Nasal cavity respiratory epithelium epithelial cell of viscerocranial mucosa (primary cell): ENCODE measurements around the gene CCDC117. TPM values are rescaled to one million over a fixed set of nuclear protein-coding genes. Genes with fewer than 3 reads are reported as not detected.

Experiments
- total RNA-seq: library from RNA; depleted of rRNA; stranded (reverse); fragments of >200 nt; gene quantifications from 2 replicates; pipeline ENCODE4 v1.2.3, GENCODE V29; 2014

CCDC117 gene, protein sequence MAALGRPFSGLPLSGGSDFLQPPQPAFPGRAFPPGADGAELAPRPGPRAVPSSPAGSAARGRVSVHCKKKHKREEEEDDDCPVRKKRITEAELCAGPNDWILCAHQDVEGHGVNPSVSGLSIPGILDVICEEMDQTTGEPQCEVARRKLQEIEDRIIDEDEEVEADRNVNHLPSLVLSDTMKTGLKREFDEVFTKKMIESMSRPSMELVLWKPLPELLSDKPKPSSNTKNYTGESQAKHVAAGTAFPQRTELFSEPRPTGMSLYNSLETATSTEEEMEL
- total RNA-seq = 11.6 and 14.5 TPM in 2 replicates

DNA sequence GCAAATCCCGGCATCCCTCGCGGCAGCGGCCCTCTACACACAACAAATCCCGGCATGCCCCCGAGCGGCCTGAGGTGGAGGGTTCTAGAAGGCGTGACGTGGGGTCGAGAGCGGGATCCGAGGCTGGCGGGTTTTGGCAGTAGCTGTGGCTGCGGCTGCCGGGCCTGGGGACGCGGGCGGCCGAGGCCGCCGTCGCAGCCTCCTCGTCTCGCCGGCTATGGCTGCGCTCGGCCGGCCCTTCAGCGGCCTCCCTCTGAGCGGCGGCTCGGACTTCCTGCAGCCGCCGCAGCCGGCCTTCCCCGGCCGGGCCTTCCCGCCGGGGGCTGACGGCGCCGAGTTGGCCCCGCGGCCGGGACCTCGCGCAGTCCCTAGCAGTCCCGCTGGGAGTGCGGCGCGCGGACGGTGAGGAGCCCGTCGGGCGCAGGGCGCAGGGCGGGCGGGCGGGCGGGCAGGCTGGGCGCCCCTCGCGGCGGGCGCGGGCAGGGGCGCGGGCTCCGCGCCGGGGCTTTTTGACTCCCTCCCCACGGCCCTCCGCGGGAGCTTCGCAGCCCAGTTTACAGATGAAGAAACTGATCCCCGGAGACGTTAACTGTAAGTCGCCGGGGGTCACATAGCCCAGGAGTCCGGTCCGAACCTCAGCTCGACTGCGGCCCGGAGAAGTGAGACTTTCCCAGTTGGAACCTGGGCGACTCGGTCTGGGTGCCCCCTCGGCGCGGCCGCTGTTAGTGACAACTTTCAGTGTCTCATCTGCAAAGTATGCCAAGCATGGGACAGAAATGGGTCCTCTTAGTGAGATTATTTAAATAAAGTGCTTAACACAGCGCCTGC is at the start of gene CCDC117:
CCDC117 (plus strand) TSS at position 63 of the 828 bp plus-strand sequence; CDS start at position 218, 155 bp downstream.

DNA sequence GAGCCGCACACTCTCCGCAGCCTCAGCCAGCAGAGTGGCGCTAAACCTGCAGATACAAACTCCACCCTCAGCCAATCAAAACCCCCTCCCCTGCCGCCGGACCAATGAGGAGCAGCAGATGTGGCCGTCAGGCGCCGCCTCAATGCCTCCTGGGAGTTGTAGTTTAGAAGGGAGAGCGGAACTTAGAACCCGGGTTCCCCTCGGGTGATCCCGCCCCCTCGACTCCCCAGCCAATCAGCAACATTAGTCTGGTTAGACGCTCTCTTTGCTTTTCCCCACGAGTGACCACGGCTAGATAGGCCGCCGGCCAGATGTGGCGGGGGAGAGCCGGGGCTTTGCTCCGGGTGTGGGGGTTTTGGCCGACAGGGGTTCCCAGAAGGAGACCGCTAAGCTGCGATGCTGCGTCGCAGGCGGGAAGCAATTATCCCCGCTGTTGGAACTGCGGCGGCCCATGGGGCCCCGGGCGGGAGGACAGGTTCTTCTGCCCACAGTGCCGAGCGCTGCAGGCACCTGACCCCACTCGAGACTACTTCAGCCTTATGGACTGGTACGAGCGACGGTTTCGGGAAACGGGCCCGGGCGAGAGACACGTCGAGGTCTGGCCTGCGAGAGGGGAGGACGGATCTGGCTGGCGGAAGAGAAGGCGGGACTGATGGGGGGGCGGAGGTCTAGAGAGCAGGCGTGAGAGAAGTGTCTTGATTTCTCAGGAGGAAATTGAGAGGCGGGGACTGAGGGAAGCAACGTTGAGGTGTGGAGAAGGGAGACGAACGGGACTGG is 30.5 kb upstream of the CCDC117 start, which contains the start of the genes CHEK2 and HSCB:
CHEK2 (minus strand) TSS at position 36 of the 777 bp plus-strand sequence. CDS start 7,099 bp downstream, outside the sequence.
HSCB (plus strand) TSS at position 255 of the 777 bp plus-strand sequence; CDS start at position 312, 57 bp downstream.

DNA sequence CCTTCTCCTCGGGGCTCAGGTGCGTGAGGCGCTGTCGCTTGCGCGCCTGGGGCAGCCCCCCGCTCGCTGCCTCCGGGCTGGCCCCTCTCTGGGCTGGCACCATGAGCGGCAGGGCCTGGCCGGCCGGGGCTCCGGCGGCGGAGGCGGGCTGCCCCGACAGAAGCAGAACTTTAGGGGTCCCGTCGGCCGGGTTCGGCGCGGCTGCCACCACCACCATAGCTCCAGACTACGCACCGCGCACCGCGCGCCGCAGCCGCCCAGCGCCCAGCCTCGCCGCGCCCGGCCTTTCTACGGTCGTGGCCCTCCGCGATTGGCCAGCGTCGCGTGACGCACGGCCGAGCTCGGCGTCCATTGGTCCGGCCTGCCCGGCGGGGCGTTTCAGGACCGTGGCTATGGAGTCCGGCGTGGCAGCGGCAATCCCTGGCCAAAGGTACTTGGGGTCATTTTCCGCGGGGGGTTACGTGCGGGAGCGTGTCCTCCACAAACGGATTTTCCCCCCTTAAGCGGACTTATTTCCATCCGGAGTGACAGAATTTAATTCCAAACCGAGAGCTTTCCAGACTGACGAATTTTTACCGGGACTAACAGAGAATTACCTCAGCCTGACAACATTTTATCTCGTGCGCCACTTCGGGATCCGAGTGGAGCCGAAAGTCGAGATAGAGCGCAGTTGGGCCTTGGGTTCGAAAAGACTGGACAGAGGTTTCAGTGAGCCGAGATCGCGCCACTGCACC is 28.0 kb downstream of the CCDC117 start, which contains the start of gene XBP1:
XBP1 (minus strand) TSS at position 262 of the 734 bp plus-strand sequence.

Other genes with a start within 250 kb of the CCDC117 start
- 3.1 and 9.8 TPM in 2 replicates for gene TTC28, start 92.9 kb upstream of the CCDC117 start, total RNA-seq
- gene CHEK2, start 30.9 kb upstream of the CCDC117 start, total RNA-seq = 6.2 and 9.5 TPM in 2 replicates
- gene HSCB, start 30.7 kb upstream of the CCDC117 start, total RNA-seq = 10.5 and 24.6 TPM in 2 replicates
- gene XBP1, start 27.9 kb downstream of the CCDC117 start, total RNA-seq = 330 and 361 TPM in 2 replicates
- gene ZNRF3, start 110.9 kb downstream of the CCDC117 start, total RNA-seq = 5.5 and 8.1 TPM in 2 replicates